ENCODE results near the gene ATAD5. TPM values are rescaled to one million over a fixed set of nuclear protein-coding genes. Genes with fewer than 3 reads are reported as not detected.

ATAD5 gene
- total and polyA plus RNA-seq, 2 of the 4 experiments (the other 2 are of a cell fraction) = 1.0 to 1.3 TPM

- no peak for ATAC-seq (ENCODE audit: low read depth)
- DNase-seq = no peak
- H3K27me3 ChIP-seq (ENCODE audit: control insufficient read depth, insufficient read depth, low read length) = no peaks in the 10 kb centered on the region
- CTCF ChIA-PET = no interaction called here
- no peak overlapping the region for H2BK5ac ChIP-seq (ENCODE audit: low read depth, low read length, poor library complexity, severe bottlenecking)
- no peak overlapping the region for H3K4ac ChIP-seq (ENCODE audit: low read depth, low read length)
- H3K36me3 ChIP-seq (ENCODE audit: control insufficient read depth, insufficient read depth, low read length) = no peaks in the 10 kb centered on the region
- no peak overlapping the region for H4K5ac ChIP-seq (ENCODE audit: low read depth, low read length)
- dilution Hi-C loops (cut with HindIII; ENCODE audit: low sequenced_read_pairs, unreplicated experiment) = no loop called here
- no peak overlapping the region for H2BK20ac ChIP-seq (ENCODE audit: low read depth, low read length)
- intact Hi-C loops (cut with micrococcal nuclease) = no loop called here
- H2AK9ac ChIP-seq (replicated peaks; ENCODE audit: low read depth, low read length, poor library complexity) = no peak overlapping the region
- no peak overlapping the region for H3K18ac ChIP-seq (ENCODE audit: low read depth, low read length)
- no peak overlapping the region for H4K91ac ChIP-seq (ENCODE audit: insufficient read depth, low read depth, low read length)
- no peak overlapping the region for H4K8ac ChIP-seq (ENCODE audit: low read depth in 2 of 2, low read length in 2 of 2)
- no peak overlapping the region for H3K14ac ChIP-seq (replicated peaks; ENCODE audit: low read depth, low read length)
- no peak overlapping the region for H3K9ac ChIP-seq (ENCODE audit: low read depth, low read length)
- H3K9me3 ChIP-seq (ENCODE audit: control insufficient read depth, insufficient read depth, low read length) = no peaks in the 10 kb centered on the region
- TF ChIP-seq RAD21 (IDR thresholded peaks at IDR 0.05; ENCODE audit: low read length) (no peak), MAFK (IDR thresholded peaks at IDR 0.05; ENCODE audit: low read depth, low read length) (no peak), MXI1 (IDR thresholded peaks at IDR 0.05; ENCODE audit: borderline replicate concordance, low read depth, low read length) (no peak), RCOR1 (IDR thresholded peaks at IDR 0.05; ENCODE audit: insufficient replicate concordance, low read length) (no peak), FOS (IDR thresholded peaks at IDR 0.05; ENCODE audit: low read depth, low read length) (no peak), RFX5 (IDR thresholded peaks at IDR 0.05; ENCODE audit: low read depth, low read length) (no peak), BHLHE40 (IDR thresholded peaks at IDR 0.05; ENCODE audit: low read depth, low read length) (no peak), MAZ (IDR thresholded peaks at IDR 0.05; ENCODE audit: borderline replicate concordance, low read depth, low read length) (no peak), CHD1 (IDR thresholded peaks at IDR 0.05; ENCODE audit: low read depth, low read length) (no peak), SMC3 (IDR thresholded peaks at IDR 0.05; ENCODE audit: low read depth, low read length) (no peak), CEBPB (IDR thresholded peaks at IDR 0.05; ENCODE audit: low read depth, low read length) (no peak), POLR2A (IDR thresholded peaks at IDR 0.05; ENCODE audit: low read depth, low read length) (no peak), NFE2L2 (IDR thresholded peaks at IDR 0.05; ENCODE audit: low read depth, low read length) (no peak), USF2 (IDR thresholded peaks at IDR 0.05; ENCODE audit: low read depth, low read length) (no peak)
- TF ChIP-seq, protein P1, sequence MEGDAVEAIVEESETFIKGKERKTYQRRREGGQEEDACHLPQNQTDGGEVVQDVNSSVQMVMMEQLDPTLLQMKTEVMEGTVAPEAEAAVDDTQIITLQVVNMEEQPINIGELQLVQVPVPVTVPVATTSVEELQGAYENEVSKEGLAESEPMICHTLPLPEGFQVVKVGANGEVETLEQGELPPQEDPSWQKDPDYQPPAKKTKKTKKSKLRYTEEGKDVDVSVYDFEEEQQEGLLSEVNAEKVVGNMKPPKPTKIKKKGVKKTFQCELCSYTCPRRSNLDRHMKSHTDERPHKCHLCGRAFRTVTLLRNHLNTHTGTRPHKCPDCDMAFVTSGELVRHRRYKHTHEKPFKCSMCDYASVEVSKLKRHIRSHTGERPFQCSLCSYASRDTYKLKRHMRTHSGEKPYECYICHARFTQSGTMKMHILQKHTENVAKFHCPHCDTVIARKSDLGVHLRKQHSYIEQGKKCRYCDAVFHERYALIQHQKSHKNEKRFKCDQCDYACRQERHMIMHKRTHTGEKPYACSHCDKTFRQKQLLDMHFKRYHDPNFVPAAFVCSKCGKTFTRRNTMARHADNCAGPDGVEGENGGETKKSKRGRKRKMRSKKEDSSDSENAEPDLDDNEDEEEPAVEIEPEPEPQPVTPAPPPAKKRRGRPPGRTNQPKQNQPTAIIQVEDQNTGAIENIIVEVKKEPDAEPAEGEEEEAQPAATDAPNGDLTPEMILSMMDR (conservative IDR thresholded peaks at IDR 0.05; ENCODE audit: low read depth, low read length) = no peak
- TF ChIP-seq, protein P2, sequence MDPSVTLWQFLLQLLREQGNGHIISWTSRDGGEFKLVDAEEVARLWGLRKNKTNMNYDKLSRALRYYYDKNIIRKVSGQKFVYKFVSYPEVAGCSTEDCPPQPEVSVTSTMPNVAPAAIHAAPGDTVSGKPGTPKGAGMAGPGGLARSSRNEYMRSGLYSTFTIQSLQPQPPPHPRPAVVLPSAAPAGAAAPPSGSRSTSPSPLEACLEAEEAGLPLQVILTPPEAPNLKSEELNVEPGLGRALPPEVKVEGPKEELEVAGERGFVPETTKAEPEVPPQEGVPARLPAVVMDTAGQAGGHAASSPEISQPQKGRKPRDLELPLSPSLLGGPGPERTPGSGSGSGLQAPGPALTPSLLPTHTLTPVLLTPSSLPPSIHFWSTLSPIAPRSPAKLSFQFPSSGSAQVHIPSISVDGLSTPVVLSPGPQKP (IDR thresholded peaks at IDR 0.05; ENCODE audit: borderline replicate concordance, low read depth, low read length) = no peak
- H2BK120ac ChIP-seq (ENCODE audit: low read depth, low read length) = no peak overlapping the region
- no peaks in the 10 kb centered on the region for H3K9me1 ChIP-seq (ENCODE audit: insufficient read depth, low read length)
- H4K20me1 ChIP-seq (ENCODE audit: insufficient read depth, low read length) = no peaks in the 10 kb centered on the region
- H3K79me1 ChIP-seq (ENCODE audit: low read depth in 1 of 2, low read length in 2 of 2) = no peaks in the 10 kb centered on the region; a peak in 1 of 4 replicates
- H3K27ac ChIP-seq (ENCODE audit: insufficient read depth, low read length) = no peak overlapping the region
- no peak overlapping the region for H2BK15ac ChIP-seq (ENCODE audit: low read depth, low read length)
- no peak overlapping the region for H3K4me2 ChIP-seq (ENCODE audit: low read depth, low read length)
- POLR2A ChIA-PET (ENCODE audit: unreplicated experiment) = no interaction called here
- no peak overlapping the region for H3K4me3 ChIP-seq (ENCODE audit: insufficient read depth, low read depth, low read length)
- H3K4me1 ChIP-seq (ENCODE audit: control insufficient read depth, insufficient read depth, low read length) = no peaks in the 10 kb centered on the region
- BruUV-seq (replicated peaks) = no TSS peak
- H2AFZ ChIP-seq (replicated peaks; ENCODE audit: low read length, poor library complexity) = no peak overlapping the region
- H3K23ac ChIP-seq (ENCODE audit: low read depth, low read length) = no peak overlapping the region
- no CpG with 5 or more reads among the region's 1 CpG for WGBS, 2 experiments (ENCODE audit: extremely low coverage in 2 of 2, insufficient read length in 1 of 2)
- in situ Hi-C loops (cut with MboI; ENCODE audit: low sequenced_read_pairs) = no loop called here
- no peak overlapping the region for H3K56ac ChIP-seq (ENCODE audit: extremely low read depth, insufficient read depth, low read length)
- no peak overlapping the region for H2AK5ac ChIP-seq (ENCODE audit: low read depth, low read length)
These were observed 32.9 kb downstream of the ATAD5 start for GRCh38 chr17:30864636-30865035.
